ENCODE data around the gene DCUN1D1.

Gene DCUN1D1

DNA sequence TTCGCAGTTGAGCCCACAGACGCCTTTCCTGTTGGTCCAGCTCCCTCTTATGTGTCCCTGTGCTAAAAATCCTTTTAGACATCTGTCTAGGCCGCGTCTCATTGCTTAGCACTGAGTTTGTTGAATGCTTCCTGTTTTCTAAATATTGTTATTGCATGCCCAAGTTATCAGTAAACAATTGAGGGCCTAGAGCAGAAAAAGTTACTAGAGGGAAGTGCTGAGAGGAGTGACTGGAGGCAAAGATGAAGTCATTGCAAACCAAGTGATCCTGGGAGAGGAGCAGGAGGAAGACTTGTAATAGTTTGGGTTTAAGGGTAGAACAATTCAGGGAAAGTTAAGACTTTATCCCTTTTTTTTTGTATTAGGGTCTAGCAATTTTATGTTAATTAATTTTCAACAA is 88.1 kb downstream of the DCUN1D1 start:
- DNase-seq (ENCODE audit: low spot score), result no peak

DNA sequence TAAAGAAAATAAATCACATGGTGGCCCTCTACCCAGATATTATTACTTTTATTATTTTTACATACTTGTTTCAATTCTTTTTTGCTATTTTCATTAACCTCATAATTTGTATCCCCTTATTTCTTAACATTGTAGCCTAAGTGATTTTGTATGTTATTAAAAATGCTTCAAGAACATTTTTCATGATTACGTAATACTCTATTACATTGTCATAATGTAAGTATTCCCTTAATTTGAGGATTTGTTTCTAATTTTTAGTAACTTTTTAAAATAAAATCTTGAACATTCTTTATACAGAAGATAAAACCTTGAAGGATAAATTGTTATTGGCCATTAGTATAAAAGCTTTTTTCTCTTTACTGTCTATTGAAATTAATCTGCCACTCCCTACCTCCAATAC is 89.0 kb downstream of the DCUN1D1 start:
- no peak for DNase-seq (ENCODE audit: low spot score)

DNA sequence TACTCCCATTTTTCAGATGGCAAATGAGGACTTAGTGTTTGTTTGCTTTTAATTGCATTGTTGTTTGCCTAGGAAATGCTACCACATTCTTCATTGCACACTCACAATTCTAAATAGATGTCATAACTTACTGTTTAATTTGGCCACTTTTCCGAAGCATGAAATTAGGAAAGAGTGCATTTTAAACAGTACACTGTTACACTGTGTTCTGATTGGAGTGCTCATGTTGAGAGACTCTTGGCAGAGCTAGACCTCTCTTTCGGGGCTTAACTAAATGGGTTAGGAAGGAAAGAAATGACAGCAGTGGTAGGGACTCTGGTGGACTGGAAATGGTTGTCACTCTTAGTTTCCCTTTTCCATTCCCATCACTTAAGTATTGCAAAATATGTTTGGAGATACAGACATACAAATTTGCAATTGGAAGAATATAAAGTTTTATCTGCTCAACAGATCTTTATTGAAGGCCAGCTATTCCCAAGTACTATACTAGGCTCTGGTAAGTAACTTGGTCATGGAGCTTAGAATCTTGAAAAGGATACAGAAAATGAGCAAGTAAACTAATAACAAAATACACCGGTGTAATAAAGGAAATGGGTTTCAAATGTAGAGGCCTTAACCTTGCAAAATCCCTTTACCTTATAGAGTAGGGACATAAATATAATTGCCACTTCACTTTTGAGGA is 90.2 kb downstream of the DCUN1D1 start:
- DNase-seq (ENCODE audit: low spot score), result no peak

All from AG08396 (cell line).